MM.1S (cell line): ENCODE data around the gene ANXA9.

Experiments used
- EZH2 ChIP-seq: fragments of 300-600 bp; sonication (generic); optimal IDR thresholded peaks from 2 replicates; pipeline ENCODE3; 2017; ENCODE audit warnings: low read depth, mild to moderate bottlenecking, antibody characterized with exemption, low read length, mixed read lengths
- EZH2phosphoT487 ChIP-seq: fragments of 300-600 bp; sonication (generic); IDR thresholded peaks from 2 replicates; pipeline ENCODE4 v1.6.1; 2018; ENCODE audit warnings: antibody characterized with exemption, low read length
- TF ChIP-seq, protein P1 (sequence below): fragments of 300-600 bp; sonication (generic); IDR thresholded peaks from 2 replicates; pipeline ENCODE4 v1.5.1; 2016; ENCODE audit warnings: antibody characterized with exemption, low read length, mixed read lengths

DNA sequence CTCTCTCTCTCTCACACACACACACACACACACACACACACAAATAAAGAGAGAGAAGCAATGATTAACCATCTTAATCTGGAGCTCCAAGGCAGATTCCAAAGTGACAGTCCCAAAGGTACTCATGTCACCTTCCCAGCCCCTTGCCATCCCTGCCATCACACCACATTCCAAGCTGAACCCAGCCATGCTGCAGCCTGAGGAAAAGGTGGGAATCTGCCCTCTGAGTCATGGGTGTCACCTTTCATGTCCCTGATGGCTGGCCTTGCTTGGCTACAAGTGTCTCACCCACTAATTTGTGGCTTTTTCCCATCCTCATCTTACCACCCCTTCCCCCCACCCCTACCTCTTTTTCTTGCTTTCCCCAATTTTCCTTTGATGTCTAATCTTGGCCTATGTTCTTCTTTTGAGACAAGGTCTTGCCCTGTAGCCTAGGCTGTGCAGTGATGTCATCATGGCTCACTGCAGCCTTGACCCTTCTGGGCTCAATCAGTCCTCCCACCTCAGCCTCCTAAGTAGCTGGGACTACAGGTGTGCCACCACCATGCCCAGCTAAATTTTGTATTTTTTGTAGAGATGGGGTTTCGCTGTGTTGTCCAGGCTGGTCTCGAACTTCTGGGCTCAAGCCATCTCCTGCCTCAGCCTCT lies 3.2 kb downstream of the ANXA9 start:
- TF ChIP-seq, protein P1, sequence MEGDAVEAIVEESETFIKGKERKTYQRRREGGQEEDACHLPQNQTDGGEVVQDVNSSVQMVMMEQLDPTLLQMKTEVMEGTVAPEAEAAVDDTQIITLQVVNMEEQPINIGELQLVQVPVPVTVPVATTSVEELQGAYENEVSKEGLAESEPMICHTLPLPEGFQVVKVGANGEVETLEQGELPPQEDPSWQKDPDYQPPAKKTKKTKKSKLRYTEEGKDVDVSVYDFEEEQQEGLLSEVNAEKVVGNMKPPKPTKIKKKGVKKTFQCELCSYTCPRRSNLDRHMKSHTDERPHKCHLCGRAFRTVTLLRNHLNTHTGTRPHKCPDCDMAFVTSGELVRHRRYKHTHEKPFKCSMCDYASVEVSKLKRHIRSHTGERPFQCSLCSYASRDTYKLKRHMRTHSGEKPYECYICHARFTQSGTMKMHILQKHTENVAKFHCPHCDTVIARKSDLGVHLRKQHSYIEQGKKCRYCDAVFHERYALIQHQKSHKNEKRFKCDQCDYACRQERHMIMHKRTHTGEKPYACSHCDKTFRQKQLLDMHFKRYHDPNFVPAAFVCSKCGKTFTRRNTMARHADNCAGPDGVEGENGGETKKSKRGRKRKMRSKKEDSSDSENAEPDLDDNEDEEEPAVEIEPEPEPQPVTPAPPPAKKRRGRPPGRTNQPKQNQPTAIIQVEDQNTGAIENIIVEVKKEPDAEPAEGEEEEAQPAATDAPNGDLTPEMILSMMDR = no peak
- TF ChIP-seq EZH2 (no peak), EZH2phosphoT487 (no peak)
